ENCODE data around the gene TMEM87A. TPM values are rescaled to one million over a fixed set of nuclear protein-coding genes. Genes with fewer than 3 reads are reported as not detected.
"Not testable (repeated sequence)": the region's sequence is repeated elsewhere in the genome, so short reads cannot be mapped to it uniquely, and the experiment has no call there.

The TMEM87A gene
- total and polyA plus RNA-seq, 10 donors = 13.4 to 48.3 (median 40.9) TPM

DNA sequence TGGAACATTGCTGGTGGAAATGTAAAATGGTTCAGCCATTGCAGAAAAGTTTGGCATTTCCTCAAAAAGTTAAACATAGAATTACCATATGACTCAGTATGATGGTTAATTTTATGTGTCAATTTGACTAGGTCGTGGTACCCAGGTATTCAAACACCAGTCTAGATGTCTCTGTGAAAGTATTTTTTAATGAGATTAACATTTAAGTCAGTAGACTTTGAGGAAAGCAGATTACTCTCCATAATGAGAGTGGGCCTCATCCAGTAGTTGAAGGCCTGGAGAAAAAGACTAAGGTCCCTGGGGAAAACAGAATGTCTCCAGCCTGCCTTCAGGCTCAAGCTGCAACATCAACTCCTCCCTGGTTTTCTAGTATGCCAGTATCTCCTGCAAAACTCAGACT is 42.3 kb upstream of the TMEM87A start:
- TF ChIP-seq, protein P1, sequence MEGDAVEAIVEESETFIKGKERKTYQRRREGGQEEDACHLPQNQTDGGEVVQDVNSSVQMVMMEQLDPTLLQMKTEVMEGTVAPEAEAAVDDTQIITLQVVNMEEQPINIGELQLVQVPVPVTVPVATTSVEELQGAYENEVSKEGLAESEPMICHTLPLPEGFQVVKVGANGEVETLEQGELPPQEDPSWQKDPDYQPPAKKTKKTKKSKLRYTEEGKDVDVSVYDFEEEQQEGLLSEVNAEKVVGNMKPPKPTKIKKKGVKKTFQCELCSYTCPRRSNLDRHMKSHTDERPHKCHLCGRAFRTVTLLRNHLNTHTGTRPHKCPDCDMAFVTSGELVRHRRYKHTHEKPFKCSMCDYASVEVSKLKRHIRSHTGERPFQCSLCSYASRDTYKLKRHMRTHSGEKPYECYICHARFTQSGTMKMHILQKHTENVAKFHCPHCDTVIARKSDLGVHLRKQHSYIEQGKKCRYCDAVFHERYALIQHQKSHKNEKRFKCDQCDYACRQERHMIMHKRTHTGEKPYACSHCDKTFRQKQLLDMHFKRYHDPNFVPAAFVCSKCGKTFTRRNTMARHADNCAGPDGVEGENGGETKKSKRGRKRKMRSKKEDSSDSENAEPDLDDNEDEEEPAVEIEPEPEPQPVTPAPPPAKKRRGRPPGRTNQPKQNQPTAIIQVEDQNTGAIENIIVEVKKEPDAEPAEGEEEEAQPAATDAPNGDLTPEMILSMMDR (IDR thresholded peaks at IDR 0.05 in 8 of 11, conservative IDR thresholded peaks at IDR 0.05 in 3 of 11) = no peak
- TF ChIP-seq POLR2AphosphoS5 (IDR thresholded peaks at IDR 0.05) = no peak
- no peak for TF ChIP-seq POLR2A (IDR thresholded peaks at IDR 0.05)
- Histone ChIP-seq H3K27me3 (replicated peaks in 1 of 7) (no peaks in the 10 kb centered on the region), H3K4me3 (no peak overlapping the region), H3K36me3 (peaks cover 0 to 88% (median 27%) of the 10 kb centered on the region in 6 donors), H3K4me1 (no peaks in the 10 kb centered on the region), H3K9me3 (no peaks in the 10 kb centered on the region), H3K27ac (no peak overlapping the region)
- 64 to 82% (median 68%) methylated on average over 1 of the region's 1 CpG for WGBS, 5 donors
- intact Hi-C loops (cut with DNase I; ENCODE audit: low total_unique reads) = no loop called here
- no peak for DNase-seq

DNA sequence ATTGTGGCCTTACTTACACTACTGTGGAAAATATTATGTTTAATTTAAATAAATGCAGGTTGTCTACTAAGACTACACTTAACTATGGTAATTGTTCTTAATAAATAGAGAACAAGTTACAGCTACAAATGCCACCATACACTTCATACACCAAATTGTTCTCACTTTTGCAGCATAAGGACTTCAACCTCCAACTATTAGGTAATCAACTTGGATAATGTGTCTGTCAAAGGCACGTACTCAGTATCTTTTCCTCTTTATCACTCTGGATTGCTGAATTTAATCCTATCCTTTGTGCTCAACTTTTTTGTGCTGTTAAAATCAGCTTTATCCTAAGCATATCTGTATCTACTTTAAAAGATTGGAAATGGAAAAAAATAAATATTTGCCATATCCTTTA is 41.6 kb upstream of the TMEM87A start:
- 69 to 96% (median 85%) methylated on average over 1 of the region's 1 CpG for WGBS, 5 donors
- DNase-seq = no peak
- intact Hi-C loops (cut with DNase I; ENCODE audit: low total_unique reads) = no loop called here

DNA sequence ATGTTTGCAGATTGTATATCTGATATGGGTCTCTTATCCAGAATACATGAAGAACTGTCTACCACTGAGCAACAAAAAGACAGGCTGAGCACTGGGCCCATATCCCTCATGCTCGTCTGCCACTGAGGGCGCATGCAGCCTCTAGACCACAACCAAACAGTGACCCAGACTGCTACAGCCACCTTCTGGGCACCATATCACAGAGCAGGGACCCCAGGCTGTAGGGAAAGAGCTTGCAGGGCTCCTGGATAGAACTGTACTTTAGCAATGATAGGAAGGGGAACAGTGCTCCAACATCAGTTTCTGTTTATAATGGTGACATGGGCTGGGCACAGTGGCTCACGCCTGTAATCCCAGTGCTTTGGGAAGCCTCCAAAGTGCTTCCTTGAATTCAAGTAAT is 40.2 kb upstream of the TMEM87A start:
- H3K27ac ChIP-seq = no peak overlapping the region
- H3K27me3 ChIP-seq (replicated peaks in 1 of 7) = no peaks in the 10 kb centered on the region
- no peak for DNase-seq
- H3K36me3 ChIP-seq = peaks cover 2 to 98% (median 46%) of the 10 kb centered on the region in 6 donors
- no peak overlapping the region for H3K4me3 ChIP-seq
- WGBS, 5 donors = 46 to 59% (median 49%) methylated on average over 3 of the region's 3 CpGs
- intact Hi-C loops (cut with DNase I; ENCODE audit: low total_unique reads) = no loop called here
- no peaks in the 10 kb centered on the region for H3K9me3 ChIP-seq
- TF ChIP-seq, protein P1 (IDR thresholded peaks at IDR 0.05 in 8 of 11, conservative IDR thresholded peaks at IDR 0.05 in 3 of 11) = no peak
- TF ChIP-seq POLR2AphosphoS5 (IDR thresholded peaks at IDR 0.05) = no peak
- no peak for TF ChIP-seq POLR2A (IDR thresholded peaks at IDR 0.05)
- H3K4me1 ChIP-seq = no peaks in the 10 kb centered on the region

More for the DNA sequence above, 41.6 kb upstream of the TMEM87A start:
- H3K9me3 ChIP-seq = no peaks in the 10 kb centered on the region
- peaks cover 2 to 91% (median 34%) of the 10 kb centered on the region in 6 donors for H3K36me3 ChIP-seq
- no peaks in the 10 kb centered on the region for H3K27me3 ChIP-seq (replicated peaks in 1 of 7)
- TF ChIP-seq POLR2A (IDR thresholded peaks at IDR 0.05) (no peak), POLR2AphosphoS5 (IDR thresholded peaks at IDR 0.05) (no peak)
- TF ChIP-seq, protein P1 (IDR thresholded peaks at IDR 0.05 in 8 of 11, conservative IDR thresholded peaks at IDR 0.05 in 3 of 11) = no peak
- no peak overlapping the region for H3K27ac ChIP-seq
- no peak overlapping the region for H3K4me3 ChIP-seq
- H3K4me1 ChIP-seq = no peaks in the 10 kb centered on the region

DNA sequence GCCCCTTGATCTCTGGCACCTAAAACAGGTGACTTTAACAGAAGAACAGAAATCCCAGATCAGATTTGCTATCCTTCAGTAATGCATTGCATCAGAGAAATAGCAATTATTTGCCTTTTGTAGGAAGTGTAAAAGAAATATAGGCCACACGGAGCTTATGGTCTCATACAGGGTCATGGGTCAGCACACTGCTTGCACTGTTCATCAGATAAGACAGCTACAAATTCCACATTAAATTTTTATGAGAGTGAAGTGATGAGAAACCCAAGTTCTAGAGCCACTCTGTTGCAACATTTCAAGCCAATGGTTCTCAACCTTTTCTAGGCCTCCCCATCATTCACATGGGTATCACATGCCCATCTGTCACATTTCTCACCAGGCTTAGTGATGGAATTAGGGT is 33.4 kb upstream of the TMEM87A start:
- 71 to 83% (median 78%) methylated on average over 1 of the region's 1 CpG for WGBS, 5 donors
- Histone ChIP-seq H3K27ac (no peak overlapping the region), H3K9me3 (peaks cover 0 to 15% (median 1%) of the 10 kb centered on the region in 8 donors), H3K4me1 (no peaks in the 10 kb centered on the region), H3K4me3 (no peak overlapping the region), H3K27me3 (replicated peaks in 1 of 7) (no peaks in the 10 kb centered on the region), H3K36me3 (peaks cover 2 to 59% (median 41%) of the 10 kb centered on the region in 6 donors)
- TF ChIP-seq, protein P1 (IDR thresholded peaks at IDR 0.05 in 8 of 11, conservative IDR thresholded peaks at IDR 0.05 in 3 of 11) = no peak
- intact Hi-C loops (cut with DNase I; ENCODE audit: low total_unique reads) = no loop called here
- no peak for DNase-seq

DNA sequence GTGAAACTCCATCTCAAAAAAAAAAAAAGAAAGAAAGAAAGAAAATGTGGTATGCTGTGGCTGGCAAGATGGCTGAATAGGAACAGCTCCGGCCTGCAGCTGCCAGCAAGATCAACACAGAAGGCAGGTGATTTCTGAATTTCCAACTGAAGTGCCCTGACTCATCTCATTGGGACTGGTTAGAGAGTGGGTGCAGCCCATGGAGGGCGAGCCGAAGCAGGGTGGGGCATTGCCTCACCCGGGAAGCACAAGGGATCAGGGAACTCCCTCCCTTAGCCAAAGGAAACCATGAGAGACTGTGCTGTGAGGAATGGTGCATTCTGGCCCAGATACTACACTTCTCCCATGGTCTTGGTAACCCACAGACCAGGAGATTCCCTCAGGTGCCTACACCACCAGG is 27.8 kb upstream of the TMEM87A start:
- DNase-seq; H3K27ac ChIP-seq; H3K4me1 ChIP-seq; H3K4me3 ChIP-seq; intact Hi-C loops (cut with DNase I; ENCODE audit: low total_unique reads); H3K27me3 ChIP-seq (replicated peaks in 1 of 7): not testable (repeated sequence)
- Histone ChIP-seq H3K9me3 (peaks cover 0 to 15% (median 1%) of the 10 kb centered on the region in 8 donors), H3K36me3 (peaks cover 0 to 44% (median 23%) of the 10 kb centered on the region in 6 donors)
- WGBS, 5 donors = 66 to 98% (median 97%) methylated on average over 4 of the region's 4 CpGs

Data from spleen (tissue), 11 donors.